Activated CD4-positive, alpha-beta memory T cell treated with anti-CD3 and anti-CD28 coated beads, Interleukin-2, amount 10 ng/mL, durations not matched to agents 7 days and 5 days (primary cell): ENCODE measurements around the gene QPRT. TPM values are rescaled to one million over a fixed set of nuclear protein-coding genes. Genes with fewer than 3 reads are reported as not detected.
"Not testable (repeated sequence)": the region's sequence is repeated elsewhere in the genome, so short reads cannot be mapped to it uniquely, and the experiment has no call there.

Source experiments
- CTCF ChIA-PET: fragments of 350-600 bp; sonication (Branson Sonifier 250); formaldehyde crosslinking; loops from one replicate; lab custom pipeline; 2021; ENCODE audit warnings: antibody characterized with exemption, inconsistent platforms; lab: Charles Lee
- POLR2A ChIA-PET: fragments of 350-600 bp; sonication (Branson Sonifier 250); formaldehyde crosslinking; loops from one replicate; lab custom pipeline; 2021; ENCODE audit warnings: antibody characterized with exemption; lab: Charles Lee
- DNase-seq: peaks from one replicate; pipeline ENCODE4 v3.0.0-alpha.2; 2020
- H3K27ac Mint-ChIP-seq: one replicate; pipeline ENCODE4 v1.8.0; 2021; ENCODE audit warnings: mild to moderate bottlenecking, mixed read lengths
- H3K27me3 Mint-ChIP-seq: one replicate; pipeline ENCODE4 v1.8.0; 2021; ENCODE audit warnings: mixed read lengths
- H3K36me3 Mint-ChIP-seq: one replicate; pipeline ENCODE4 v1.8.0; 2021; ENCODE audit warnings: low read depth, mixed read lengths
- H3K4me1 Mint-ChIP-seq: one replicate; pipeline ENCODE4 v1.8.0; 2021; ENCODE audit warnings: mixed read lengths
- H3K4me3 Mint-ChIP-seq: one replicate; pipeline ENCODE4 v1.8.0; 2021; ENCODE audit warnings: mild to moderate bottlenecking, mixed read lengths
- H3K9me3 Mint-ChIP-seq: one replicate; pipeline ENCODE4 v1.8.0; 2021; ENCODE audit warnings: mixed read lengths
- total RNA-seq, 2 experiments: library from RNA; stranded (reverse); gene quantifications; one replicate each; pipeline ENCODE4 v1.2.3, GENCODE V29; 2021

QPRT gene
- total RNA-seq, 2 experiments from 2014 or later, result 8.3 to 9.3 TPM

- H3K27me3 Mint-ChIP-seq, result no peaks in the 10 kb centered on the region
- H3K4me1 Mint-ChIP-seq, result peaks cover 25% of the 10 kb centered on the region
- H3K9me3 Mint-ChIP-seq, result peaks cover 2% of the 10 kb centered on the region
- H3K4me3 Mint-ChIP-seq, result no peak overlapping the region
- POLR2A ChIA-PET, result interaction anchor here (0.7 to 1.5 kb wide), 2 partner anchors 10 to 12 kb away, joined by 4 read pairs; no protein-coding TSS in a partner anchor
- H3K36me3 Mint-ChIP-seq, result no peaks in the 10 kb centered on the region
- CTCF ChIA-PET, result no interaction called here
- DNase-seq, result no peak
- H3K27ac Mint-ChIP-seq, result no peak overlapping the region
These were observed 29.1 kb upstream of the QPRT start for GRCh38 chr16:29649588-29650494.

- ChIA-PET POLR2A (interaction anchor here (1.5 kb wide), 1 partner anchor 10 kb away, joined by 4 read pairs; no protein-coding TSS in a partner anchor), CTCF (no interaction called here)
- H3K4me3 Mint-ChIP-seq, result no peak overlapping the region
- no peak for DNase-seq
- H3K9me3 Mint-ChIP-seq, result peaks cover 1% of the 10 kb centered on the region
- H3K36me3 Mint-ChIP-seq, result no peaks in the 10 kb centered on the region
- peaks cover 17% of the 10 kb centered on the region for H3K4me1 Mint-ChIP-seq
- H3K27ac Mint-ChIP-seq, result no peak overlapping the region
- no peaks in the 10 kb centered on the region for H3K27me3 Mint-ChIP-seq
These were observed 28.2 kb upstream of the QPRT start for GRCh38 chr16:29650771-29651170.

GRCh38 chr16:29651774-29652349 is 27.1 kb upstream of the QPRT start:
- CTCF ChIA-PET, result interaction anchor here (0.6 kb wide), 1 partner anchor 281 kb away, joined by 3 read pairs; no protein-coding TSS in a partner anchor
- no peaks in the 10 kb centered on the region for H3K36me3 Mint-ChIP-seq
- no peak for DNase-seq
- POLR2A ChIA-PET, result interaction anchor here (1.6 kb wide), 1 partner anchor 11 kb away, joined by 7 read pairs; the partner anchor contains the start of gene SPN
- no peaks in the 10 kb centered on the region for H3K27me3 Mint-ChIP-seq
- peaks cover 14% of the 10 kb centered on the region for H3K4me1 Mint-ChIP-seq
- H3K4me3 Mint-ChIP-seq, result no peak overlapping the region
- no peaks in the 10 kb centered on the region for H3K9me3 Mint-ChIP-seq
- H3K27ac Mint-ChIP-seq, result no peak overlapping the region

- ChIA-PET CTCF (interaction anchor here (1.5 kb wide), 1 partner anchor 12 kb away, joined by 6 read pairs; no protein-coding TSS in a partner anchor), POLR2A (no interaction called here)
- no peaks in the 10 kb centered on the region for H3K9me3 Mint-ChIP-seq
- H3K4me1 Mint-ChIP-seq, result peaks cover 14% of the 10 kb centered on the region
- no peak overlapping the region for H3K27ac Mint-ChIP-seq
- no peaks in the 10 kb centered on the region for H3K27me3 Mint-ChIP-seq
- H3K36me3 Mint-ChIP-seq, result no peaks in the 10 kb centered on the region
- no peak for DNase-seq
- H3K4me3 Mint-ChIP-seq, result no peak overlapping the region
These were observed 25.5 kb upstream of the QPRT start for GRCh38 chr16:29653471-29653870.

GRCh38 chr16:29653890-29654289 is 25.1 kb upstream of the QPRT start:
- H3K4me1 Mint-ChIP-seq, result peaks cover 16% of the 10 kb centered on the region

GRCh38 chr16:29656688-29657523 is 22.1 kb upstream of the QPRT start:
- Mint-ChIP-seq H3K4me3 (no peak overlapping the region), H3K27me3 (no peaks in the 10 kb centered on the region), H3K9me3 (no peaks in the 10 kb centered on the region), H3K4me1 (peaks cover 16% of the 10 kb centered on the region), H3K36me3 (no peaks in the 10 kb centered on the region), H3K27ac (no peak overlapping the region)
- no peak for DNase-seq
- ChIA-PET POLR2A (interaction anchor here (1.0 kb wide), 1 partner anchor 9 kb away, joined by 3 read pairs; no protein-coding TSS in a partner anchor), CTCF (interaction anchor here (0.6 kb wide), 1 partner anchor 132 kb away, joined by 3 read pairs; no protein-coding TSS in a partner anchor)

More at GRCh38 chr16:29653890-29654289, 25.1 kb upstream of the QPRT start:
- not testable (repeated sequence) for H3K27me3 Mint-ChIP-seq, H3K9me3 Mint-ChIP-seq, H3K27ac Mint-ChIP-seq, H3K4me3 Mint-ChIP-seq, H3K36me3 Mint-ChIP-seq, DNase-seq
- ChIA-PET POLR2A (interaction anchor here (1.5 kb wide), 1 partner anchor 10 kb away, joined by 4 read pairs; no protein-coding TSS in a partner anchor), CTCF (interaction anchor here (1.5 kb wide), 1 partner anchor 13 kb away, joined by 6 read pairs; no protein-coding TSS in a partner anchor)

- POLR2A ChIA-PET, result no interaction called here
- H3K4me3 Mint-ChIP-seq, result no peak overlapping the region
- no peaks in the 10 kb centered on the region for H3K9me3 Mint-ChIP-seq
- DNase-seq, result no peak
- CTCF ChIA-PET, result no interaction called here
- H3K27ac Mint-ChIP-seq, result no peak overlapping the region
- H3K4me1 Mint-ChIP-seq, result peaks cover 22% of the 10 kb centered on the region
- H3K36me3 Mint-ChIP-seq, result peaks cover 7% of the 10 kb centered on the region
- H3K27me3 Mint-ChIP-seq, result no peaks in the 10 kb centered on the region
These were observed 20.3 kb upstream of the QPRT start for GRCh38 chr16:29658705-29659104.

- DNase-seq, result no peak
- Mint-ChIP-seq H3K9me3 (no peaks in the 10 kb centered on the region), H3K36me3 (peaks cover 41% of the 10 kb centered on the region), H3K4me1 (peaks cover 40% of the 10 kb centered on the region), H3K27ac (peak overlapping the region; percentile 91), H3K27me3 (no peaks in the 10 kb centered on the region), H3K4me3 (peak overlapping the region; percentile 95)
- ChIA-PET POLR2A (interaction anchor here (0.6 to 7.0 kb wide), 12 partner anchors 10 to 158 kb away, joined by 3 to 37 read pairs (median 4); partner anchors contain the start of genes KIF22, MVP and QPRT), CTCF (interaction anchor here (1.0 to 2.7 kb wide), 3 partner anchors 20 to 38 kb away, joined by 3 to 9 read pairs (median 5); no protein-coding TSS in a partner anchor)
These were observed 16.8 kb upstream of the QPRT start for GRCh38 chr16:29662000-29662728.

GRCh38 chr16:29662729-29663015 is 16.3 kb upstream of the QPRT start:
- H3K4me1 Mint-ChIP-seq, result peaks cover 44% of the 10 kb centered on the region
- peak; percentile 64 for DNase-seq
- H3K27me3 Mint-ChIP-seq, result no peaks in the 10 kb centered on the region
- H3K9me3 Mint-ChIP-seq, result no peaks in the 10 kb centered on the region
- peaks cover 43% of the 10 kb centered on the region for H3K36me3 Mint-ChIP-seq
- H3K27ac Mint-ChIP-seq, result peak overlapping the region; percentile 91
- POLR2A ChIA-PET, result interaction anchor here (0.6 to 7.0 kb wide), 11 partner anchors 11 to 158 kb away, joined by 3 to 37 read pairs (median 5); partner anchors contain the start of genes KIF22, MVP and QPRT
- CTCF ChIA-PET, result interaction anchor here (1.0 to 2.7 kb wide), 4 partner anchors 17 to 37 kb away, joined by 3 to 9 read pairs (median 4); no protein-coding TSS in a partner anchor
- H3K4me3 Mint-ChIP-seq, result peak overlapping the region; percentile 95

- Mint-ChIP-seq H3K9me3 (no peaks in the 10 kb centered on the region), H3K4me3 (peak within 1 kb of the TSS; percentile 95), H3K4me1 (peaks cover 48% of the 10 kb centered on the region), H3K27ac (peak within 1 kb of the TSS; percentile 91), H3K36me3 (peaks cover 48% of the 10 kb centered on the region), H3K27me3 (no peaks in the 10 kb centered on the region)
- CTCF ChIA-PET, result interaction anchor here (0.6 to 2.0 kb wide), 6 partner anchors 10 to 64 kb away, joined by 3 to 5 read pairs (median 3); no protein-coding TSS in a partner anchor
- POLR2A ChIA-PET, result interaction anchor here (0.6 to 7.0 kb wide), 16 partner anchors 9 to 157 kb away, joined by 3 to 37 read pairs (median 4); partner anchors contain the start of genes C16orf54, KIF22, MVP and QPRT
- DNase-seq, result peak; percentile 71
These were observed 15.8 kb upstream of the QPRT start, which contains the start of gene SPN for GRCh38 chr16:29663016-29663806. Gene SPN (plus strand): TSS chr16:29663247. CDS start chr16:29663729, 482 bp downstream.

- ChIA-PET CTCF (interaction anchor here (0.6 to 2.0 kb wide), 5 partner anchors 9 to 64 kb away, joined by 3 to 5 read pairs (median 3); no protein-coding TSS in a partner anchor), POLR2A (interaction anchor here (0.6 to 7.0 kb wide), 12 partner anchors 9 to 157 kb away, joined by 3 to 37 read pairs (median 5); partner anchors contain the start of genes C16orf54, KIF22 and MVP)
- no peaks in the 10 kb centered on the region for H3K9me3 Mint-ChIP-seq
- H3K27ac Mint-ChIP-seq, result peak overlapping the region; percentile 91
- peaks cover 52% of the 10 kb centered on the region for H3K36me3 Mint-ChIP-seq
- H3K4me3 Mint-ChIP-seq, result peak overlapping the region; percentile 95
- no peak for DNase-seq
- no peaks in the 10 kb centered on the region for H3K27me3 Mint-ChIP-seq
- H3K4me1 Mint-ChIP-seq, result peaks cover 51% of the 10 kb centered on the region
These were observed 15.2 kb upstream of the QPRT start for GRCh38 chr16:29663807-29664090.
